Stimulated activated CD4-positive, alpha-beta T cell treated with anti-CD3 and anti-CD28 coated beads, Interleukin-4, amount 100 ng/mL, for 48 hours (primary cell): ENCODE data around the gene VPS4A.
"Not testable (repeated sequence)": the region's sequence is repeated elsewhere in the genome, so short reads cannot be mapped to it uniquely, and the experiment has no call there.

Experiments
- DNase-seq, 2 donors: peaks; one replicate each; pipeline ENCODE4 v3.0.0-alpha.2; 2020; ENCODE audit warnings: low read depth in 2 of 2

The VPS4A gene

GRCh38 chr16:69310653-69311532 lies at the start of gene VPS4A:
TSS of gene VPS4A (plus strand) at chr16:69311350. CDS start at chr16:69311512, 162 bp downstream.
- peak; percentile 96 to 98 for DNase-seq

- DNase-seq, result no peak
Observed at GRCh38 chr16:69266334-69267063, 44.7 kb upstream of the VPS4A start.

- DNase-seq, result no peak
Observed at GRCh38 chr16:69267633-69268032, 43.5 kb upstream of the VPS4A start.

GRCh38 chr16:69270395-69270794 lies 40.8 kb upstream of the VPS4A start:
- no peak for DNase-seq

- no peak for DNase-seq
Observed at GRCh38 chr16:69270831-69271230, 40.3 kb upstream of the VPS4A start.

GRCh38 chr16:69273009-69273408 lies 38.1 kb upstream of the VPS4A start:
- no peak for DNase-seq

GRCh38 chr16:69274699-69275235 lies 36.4 kb upstream of the VPS4A start:
- DNase-seq, result no peak

- DNase-seq, result no peak
Observed at GRCh38 chr16:69276148-69277115, 34.7 kb upstream of the VPS4A start.

GRCh38 chr16:69277413-69277812 lies 33.7 kb upstream of the VPS4A start:
- no peak for DNase-seq

- DNase-seq, result no peak
Observed at GRCh38 chr16:69283851-69284250, 27.3 kb upstream of the VPS4A start.

GRCh38 chr16:69285240-69285639 lies 25.9 kb upstream of the VPS4A start:
- DNase-seq, result no peak

GRCh38 chr16:69286941-69287713 lies 24.0 kb upstream of the VPS4A start:
- peak; percentile 6 to 22 for DNase-seq

- not testable (repeated sequence) for DNase-seq
Observed at GRCh38 chr16:69291657-69292056, 19.5 kb upstream of the VPS4A start.

GRCh38 chr16:69293401-69293800 lies 17.7 kb upstream of the VPS4A start:
- DNase-seq, result no peak

- DNase-seq, result no peak
Observed at GRCh38 chr16:69294051-69294450, 17.1 kb upstream of the VPS4A start.

- DNase-seq, result not testable (repeated sequence)
Observed at GRCh38 chr16:69296771-69297170, 14.4 kb upstream of the VPS4A start.

GRCh38 chr16:69298261-69298660 lies 12.9 kb upstream of the VPS4A start:
- DNase-seq, result no peak

GRCh38 chr16:69301187-69301586 lies 10.0 kb upstream of the VPS4A start:
- DNase-seq, result no peak

- DNase-seq, result no peak
Observed at GRCh38 chr16:69301861-69302260, 9.3 kb upstream of the VPS4A start.

GRCh38 chr16:69302301-69302700 lies 8.8 kb upstream of the VPS4A start:
- DNase-seq, result no peak

- DNase-seq, result no peak
Observed at GRCh38 chr16:69306031-69306430, 5.1 kb upstream of the VPS4A start.
